Dermis blood vessel endothelial cell (primary cell): ENCODE data around the gene MYOF. TPM values are rescaled to one million over a fixed set of nuclear protein-coding genes. Genes with fewer than 3 reads are reported as not detected.
"Not testable (repeated sequence)": the region's sequence is repeated elsewhere in the genome, so short reads cannot be mapped to it uniquely, and the experiment has no call there.

Experiments used
- DNase-seq: peaks from one replicate; pipeline ENCODE4 v3.0.0; 2010
- total RNA-seq: library from RNA; depleted of rRNA; stranded (reverse); fragments of >200 nt; gene quantifications from 2 replicates; pipeline ENCODE4 v1.2.3, GENCODE V29; 2014

Gene MYOF
- total RNA-seq, 1 donor from 2014 or later: 190 TPM

- DNase-seq: no peak
These were observed 62.0 kb downstream of the MYOF start for GRCh38 chr10:93420091-93420490.

- not testable (repeated sequence) for DNase-seq
These were observed 63.1 kb downstream of the MYOF start for GRCh38 chr10:93419016-93419415.

- DNase-seq: no peak
These were observed 64.2 kb downstream of the MYOF start for GRCh38 chr10:93417921-93418320.

- no peak for DNase-seq
These were observed 64.9 kb downstream of the MYOF start for GRCh38 chr10:93417266-93417665.

GRCh38 chr10:93416824-93417223 is 65.3 kb downstream of the MYOF start:
- DNase-seq: no peak

- no peak for DNase-seq
These were observed 66.4 kb downstream of the MYOF start for GRCh38 chr10:93415693-93416092.

- DNase-seq: peak; percentile 82
These were observed 68.9 kb downstream of the MYOF start for GRCh38 chr10:93413252-93413689.

GRCh38 chr10:93412801-93413200 is 69.3 kb downstream of the MYOF start:
- no peak for DNase-seq

GRCh38 chr10:93410697-93411348 is 71.3 kb downstream of the MYOF start:
- no peak for DNase-seq

GRCh38 chr10:93408783-93409182 is 73.4 kb downstream of the MYOF start:
- no peak for DNase-seq

GRCh38 chr10:93406364-93407145 is 75.6 kb downstream of the MYOF start:
- DNase-seq: peak; percentile 70

- DNase-seq: peak; percentile 57
These were observed 78.1 kb downstream of the MYOF start for GRCh38 chr10:93404048-93404354.

- no peak for DNase-seq
These were observed 78.7 kb downstream of the MYOF start for GRCh38 chr10:93403152-93404047.

- DNase-seq: no peak
These were observed 79.9 kb downstream of the MYOF start for GRCh38 chr10:93402192-93402591.

- no peak for DNase-seq
These were observed 83.6 kb downstream of the MYOF start for GRCh38 chr10:93398528-93398927.

GRCh38 chr10:93397020-93397419 is 85.1 kb downstream of the MYOF start:
- DNase-seq: no peak

- DNase-seq: no peak
These were observed 88.9 kb downstream of the MYOF start for GRCh38 chr10:93393211-93393610.

- DNase-seq: no peak
These were observed 90.0 kb downstream of the MYOF start for GRCh38 chr10:93392121-93392520.

GRCh38 chr10:93390306-93391090 is 91.6 kb downstream of the MYOF start:
- no peak for DNase-seq

GRCh38 chr10:93386631-93387369 is 95.3 kb downstream of the MYOF start:
- DNase-seq: no peak

GRCh38 chr10:93385345-93385744 is 96.8 kb downstream of the MYOF start:
- DNase-seq: no peak

- DNase-seq: peak; percentile 28
These were observed 98.1 kb downstream of the MYOF start for GRCh38 chr10:93384006-93384405.
